Esophagus (tissue), 2 donors: ENCODE results near the gene SERPINB12. TPM values are rescaled to one million over a fixed set of nuclear protein-coding genes. Genes with fewer than 3 reads are reported as not detected.
A peak's percentile ranks its signal among the peaks of the same experiment; 100 is the strongest.

Source experiments
- H3K27ac ChIP-seq, 2 donors: one replicate each; pipeline ENCODE4 v1.5.1; 2013; ENCODE audit warnings: low read depth in 2 of 2, mild to moderate bottlenecking in 2 of 2, inconsistent platforms in 1 of 2, low read length in 1 of 2, moderate library complexity in 1 of 2
- H3K27me3 ChIP-seq, 2 donors: one replicate each; pipeline ENCODE4 v1.6.1; 2013; ENCODE audit warnings: low read length in 2 of 2, control low read depth in 1 of 2, mild to moderate bottlenecking in 1 of 2; ENCODE audit not compliant: insufficient read depth in 2 of 2, control insufficient read depth in 1 of 2
- H3K36me3 ChIP-seq, 2 donors: one replicate each; pipeline ENCODE4 v1.6.1; 2013; ENCODE audit warnings: low read length in 1 of 2; ENCODE audit not compliant: control insufficient read depth in 2 of 2, insufficient read depth in 2 of 2
- H3K4me1 ChIP-seq, 2 donors: one replicate each; pipeline ENCODE4 v1.6.1; 2013; ENCODE audit warnings: low read length in 1 of 2; ENCODE audit not compliant: control insufficient read depth in 2 of 2, insufficient read depth in 2 of 2
- H3K4me3 ChIP-seq, 2 donors: one replicate each; pipeline ENCODE4 v1.5.1; 2013; ENCODE audit warnings: low read length in 2 of 2, mild to moderate bottlenecking in 2 of 2, low read depth in 1 of 2, moderate library complexity in 1 of 2
- H3K9me3 ChIP-seq, 2 donors: one replicate each; pipeline ENCODE4 v1.6.1; 2013; ENCODE audit warnings: mild to moderate bottlenecking in 2 of 2, low read depth in 1 of 2, low read length in 1 of 2, moderate library complexity in 1 of 2; ENCODE audit not compliant: control insufficient read depth in 2 of 2, insufficient read depth in 1 of 2
- WGBS, 2 donors: extraction: QIAGEN DNeasy Blood & Tissue Kit; methylation state at CpG; one replicate each; pipeline ENCODE4 v1.1.7; 2013; 5-methylcytosine and 5-hydroxymethylcytosine counted together
- polyA plus RNA-seq, 2 donors: library from polyadenylated mRNA; stranded (reverse); fragments of 200-250 nt; gene quantifications; one replicate each; pipeline ENCODE4 v1.2.3, GENCODE V29; 2013
- donor health status: healthy with polysubstance abuse.
- donor health status: Bipolar disorder and iron deficiency.

Gene SERPINB12
- polyA plus RNA-seq, 2 donors = 0.16 to 1.4 TPM

GRCh38 chr18:63613420-63613819 lies 71.3 kb downstream of the SERPINB12 start:
- Histone ChIP-seq H3K9me3 (no peaks in the 10 kb centered on the region), H3K27me3 (no peaks in the 10 kb centered on the region), H3K36me3 (no peaks in the 10 kb centered on the region), H3K4me3 (no peak overlapping the region), H3K4me1 (no peaks in the 10 kb centered on the region), H3K27ac (peak overlapping the region; percentile 5 to 79)
- WGBS, 2 donors = 66 to 83% methylated on average over 4 of the region's 4 CpGs

- no peak overlapping the region for H3K27ac ChIP-seq
- WGBS, 2 donors = 29 to 39% methylated on average over 3 of the region's 3 CpGs
These were observed 75.1 kb downstream of the SERPINB12 start for GRCh38 chr18:63617049-63617914.

GRCh38 chr18:63617915-63618234 lies 75.7 kb downstream of the SERPINB12 start:
- no peaks in the 10 kb centered on the region for H3K27me3 ChIP-seq
- H3K27ac ChIP-seq = no peak overlapping the region
- H3K36me3 ChIP-seq = no peaks in the 10 kb centered on the region
- H3K4me3 ChIP-seq = no peak overlapping the region
- H3K4me1 ChIP-seq = no peaks in the 10 kb centered on the region
- no peaks in the 10 kb centered on the region for H3K9me3 ChIP-seq
- WGBS, 2 donors = 83 to 86% methylated on average over 2 of the region's 2 CpGs

More at GRCh38 chr18:63617049-63617914, 75.1 kb downstream of the SERPINB12 start:
- Histone ChIP-seq H3K4me3 (no peak overlapping the region), H3K9me3 (no peaks in the 10 kb centered on the region), H3K36me3 (no peaks in the 10 kb centered on the region), H3K27me3 (no peaks in the 10 kb centered on the region), H3K4me1 (no peaks in the 10 kb centered on the region)

Other genes with a start within 250 kb of the SERPINB12 start
- gene BCL2, start 222.6 kb upstream of the SERPINB12 start, polyA plus RNA-seq = 1 to 10 TPM; 1.3 to 1.9 TPM
- gene KDSR, start 175.2 kb upstream of the SERPINB12 start, polyA plus RNA-seq = 10 to 100 TPM in 1 of 2 donors, 1 to 10 TPM in 1; 9.8 to 17.9 TPM
- gene VPS4B, start 119.9 kb upstream of the SERPINB12 start, polyA plus RNA-seq = 10 to 100 TPM; 26.9 to 47.1 TPM
- 100 to 1,000 TPM in 1 of 2 donors, 10 to 100 TPM in 1; 48.0 to 174 TPM for gene SERPINB5, start 65.4 kb upstream of the SERPINB12 start, polyA plus RNA-seq
- 100 to 1,000 TPM; 228 to 233 TPM for gene SERPINB13, start 45.0 kb downstream of the SERPINB12 start, polyA plus RNA-seq
- 10 to 100 TPM; 19.3 to 68.4 TPM for gene SERPINB4, start 101.9 kb downstream of the SERPINB12 start, polyA plus RNA-seq
- gene SERPINB3, start 119.5 kb downstream of the SERPINB12 start, polyA plus RNA-seq = 100 to 1,000 TPM; 167 to 870 TPM
- gene SERPINB11, start 160.6 kb downstream of the SERPINB12 start, polyA plus RNA-seq = 10 to 100 TPM in 1 of 2 donors, 1 to 10 TPM in 1; 6.4 to 11.7 TPM
- 1 to 10 TPM in 1 of 2 donors, under 1 TPM in 1; 0.94 to 1.1 TPM for gene SERPINB7, start 233.0 kb downstream of the SERPINB12 start, polyA plus RNA-seq